Thyroid gland (tissue), 4 donors: ENCODE measurements around the gene TEKT3. TPM values are rescaled to one million over a fixed set of nuclear protein-coding genes. Genes with fewer than 3 reads are reported as not detected.

Experiments used
- DNase-seq, 2 donors: peaks; one replicate each; pipeline ENCODE4 v3.0.0-alpha.2; 2019
- H3K27ac ChIP-seq, 3 donors: fragments of 200-600 bp; sonication (generic); 1 replicate in 2 of 3; 2 replicates in 1 of 3; pipeline ENCODE4 v1.5.1; 2016 to 2019; ENCODE audit warnings: mild to moderate bottlenecking in 1 of 3, moderate library complexity in 1 of 3
- H3K27me3 ChIP-seq: fragments of 200-600 bp; sonication (generic); one replicate; pipeline ENCODE4 v1.5.1; 2019
- H3K36me3 ChIP-seq, 2 donors: fragments of 200-600 bp; sonication (generic); one replicate each; pipeline ENCODE4 v1.5.1; 2016 to 2019
- H3K4me1 ChIP-seq, 2 donors: fragments of 200-600 bp; sonication (generic); one replicate each; pipeline ENCODE4 v1.5.1; 2017 to 2019
- H3K4me3 ChIP-seq, 3 donors: fragments of 200-600 bp; sonication (generic); replicated peaks in 1 of 3; 1 replicate in 2 of 3; 2 replicates in 1 of 3; pipeline ENCODE4 v1.5.1; 2016; ENCODE audit warnings: mild to moderate bottlenecking in 1 of 3
- H3K9me3 ChIP-seq: fragments of 200-600 bp; sonication (generic); one replicate; pipeline ENCODE4 v1.5.1; 2017
- CTCF ChIP-seq, 6 experiments: fragments of 200-600 bp in 3 of 6; fragments of 450-650 bp in 3 of 6; sonication (generic) in 3 of 6; IDR thresholded peaks; one replicate each; pipeline ENCODE4 v1.5.1; 2016 to 2019; ENCODE audit warnings: antibody characterized with exemption in 6 of 6, mild to moderate bottlenecking in 2 of 6, inconsistent platforms in 1 of 6, moderate library complexity in 1 of 6
- POLR2A ChIP-seq, 2 donors: fragments of 450-650 bp; IDR thresholded peaks; one replicate each; pipeline ENCODE4 v1.6.1; 2017; ENCODE audit warnings: antibody characterized with exemption in 2 of 2, mild to moderate bottlenecking in 2 of 2, moderate library complexity in 1 of 2
- WGBS, 2 donors: methylation state at CpG; one replicate each; pipeline ENCODE4 v1.1.5; 2017; 5-methylcytosine and 5-hydroxymethylcytosine counted together
- intact Hi-C: fragments of 100-400 bp; cut with DNase I; formaldehyde crosslinking; loops from one replicate; pipeline ENCODE4 v1.15.1; 2023
- total RNA-seq, 4 donors: library from RNA; depleted of rRNA; stranded (reverse); fragments of >200 nt; gene quantifications; one replicate each; pipeline ENCODE4 v1.2.3, GENCODE V29; 2016

The TEKT3 gene
- total RNA-seq, 4 donors from 2014 or later: 1.1 to 2.3 (median 1.9) TPM; not detected in 1

- intact Hi-C loops: no loop called here
- 84 to 93% methylated on average over 3 of the region's 3 CpGs for WGBS, 2 donors
- Histone ChIP-seq H3K4me1 (peaks cover 10 to 17% of the 10 kb centered on the region in 2 donors), H3K27me3 (no peaks in the 10 kb centered on the region), H3K27ac (no peak overlapping the region), H3K9me3 (no peaks in the 10 kb centered on the region), H3K36me3 (no peaks in the 10 kb centered on the region), H3K4me3 (no peak overlapping the region)
- TF ChIP-seq CTCF (IDR thresholded peaks at IDR 0.05): no peak
- no peak for TF ChIP-seq POLR2A (IDR thresholded peaks at IDR 0.05)
- DNase-seq: no peak
These were observed 47.8 kb downstream of the TEKT3 start for GRCh38 chr17:15293558-15293957.

- H3K4me1 ChIP-seq: peaks cover 10 to 22% of the 10 kb centered on the region in 2 donors
- no peaks in the 10 kb centered on the region for H3K27me3 ChIP-seq
- no peak overlapping the region for H3K4me3 ChIP-seq
- H3K36me3 ChIP-seq: no peaks in the 10 kb centered on the region
- peak overlapping the region in 1 of 3 donors; percentile 22 for H3K27ac ChIP-seq
- no peaks in the 10 kb centered on the region for H3K9me3 ChIP-seq
- intact Hi-C loops: no loop called here
- 42 to 47% methylated on average over 8 of the region's 8 CpGs for WGBS, 2 donors
- TF ChIP-seq POLR2A (IDR thresholded peaks at IDR 0.05): no peak
- no peak for TF ChIP-seq CTCF (IDR thresholded peaks at IDR 0.05)
- DNase-seq: peak; percentile 69 to 74
These were observed 49.6 kb downstream of the TEKT3 start for GRCh38 chr17:15291674-15292361.

- Histone ChIP-seq H3K9me3 (no peaks in the 10 kb centered on the region), H3K36me3 (no peaks in the 10 kb centered on the region), H3K4me1 (peaks cover 10 to 22% of the 10 kb centered on the region in 2 donors), H3K27ac (no peak overlapping the region), H3K27me3 (no peaks in the 10 kb centered on the region), H3K4me3 (no peak overlapping the region)
- DNase-seq: no peak
- TF ChIP-seq POLR2A (IDR thresholded peaks at IDR 0.05) (no peak), CTCF (IDR thresholded peaks at IDR 0.05) (no peak)
- intact Hi-C loops: no loop called here
- WGBS, 2 donors: 82 to 86% methylated on average over 6 of the region's 6 CpGs
These were observed 50.8 kb downstream of the TEKT3 start for GRCh38 chr17:15290605-15291004.

GRCh38 chr17:15289285-15290183 lies 51.9 kb downstream of the TEKT3 start:
- TF ChIP-seq CTCF (IDR thresholded peaks at IDR 0.05): no peak
- no peak for TF ChIP-seq POLR2A (IDR thresholded peaks at IDR 0.05)
- Histone ChIP-seq H3K36me3 (no peaks in the 10 kb centered on the region), H3K27me3 (no peaks in the 10 kb centered on the region), H3K4me3 (no peak overlapping the region), H3K9me3 (no peaks in the 10 kb centered on the region), H3K27ac (no peak overlapping the region), H3K4me1 (peaks cover 10 to 22% of the 10 kb centered on the region in 2 donors)
- intact Hi-C loops: no loop called here
- WGBS, 2 donors: 78 to 88% methylated on average over 22 of the region's 22 CpGs
- no peak for DNase-seq

- Histone ChIP-seq H3K4me1 (peaks cover 10 to 22% of the 10 kb centered on the region in 2 donors), H3K27me3 (no peaks in the 10 kb centered on the region), H3K4me3 (no peak overlapping the region), H3K27ac (no peak overlapping the region), H3K9me3 (no peaks in the 10 kb centered on the region), H3K36me3 (no peaks in the 10 kb centered on the region)
- intact Hi-C loops: no loop called here
- no peak for TF ChIP-seq POLR2A (IDR thresholded peaks at IDR 0.05)
- no peak for TF ChIP-seq CTCF (IDR thresholded peaks at IDR 0.05)
- no peak for DNase-seq
- 75 to 83% methylated on average over 1 of the region's 1 CpG for WGBS, 2 donors
These were observed 52.5 kb downstream of the TEKT3 start for GRCh38 chr17:15288859-15289258.
